A549 treated with DMSO at 1 μM for 4 hours (cell line): ENCODE measurements around the gene UIMC1. TPM values are rescaled to one million over a fixed set of nuclear protein-coding genes. Genes with fewer than 3 reads are reported as not detected.

Source experiments
- total RNA-seq: library from RNA; stranded (reverse); fragments of 200-300 nt; extraction: Qiagen RNA extraction; gene quantifications from 5 replicates; pipeline ENCODE4 v1.2.3, GENCODE V29; 2022; ENCODE audit warnings: low read depth

Gene UIMC1
- total RNA-seq = 41.7 to 46.4 TPM (median 44.3 TPM) in 5 replicates

GRCh38 chr5:177006265-177006972 lies at the start of gene UIMC1:
TSS of gene UIMC1 (minus strand) at chr5:177006779. CDS start at chr5:176982615, 24,164 bp downstream.

DNA sequence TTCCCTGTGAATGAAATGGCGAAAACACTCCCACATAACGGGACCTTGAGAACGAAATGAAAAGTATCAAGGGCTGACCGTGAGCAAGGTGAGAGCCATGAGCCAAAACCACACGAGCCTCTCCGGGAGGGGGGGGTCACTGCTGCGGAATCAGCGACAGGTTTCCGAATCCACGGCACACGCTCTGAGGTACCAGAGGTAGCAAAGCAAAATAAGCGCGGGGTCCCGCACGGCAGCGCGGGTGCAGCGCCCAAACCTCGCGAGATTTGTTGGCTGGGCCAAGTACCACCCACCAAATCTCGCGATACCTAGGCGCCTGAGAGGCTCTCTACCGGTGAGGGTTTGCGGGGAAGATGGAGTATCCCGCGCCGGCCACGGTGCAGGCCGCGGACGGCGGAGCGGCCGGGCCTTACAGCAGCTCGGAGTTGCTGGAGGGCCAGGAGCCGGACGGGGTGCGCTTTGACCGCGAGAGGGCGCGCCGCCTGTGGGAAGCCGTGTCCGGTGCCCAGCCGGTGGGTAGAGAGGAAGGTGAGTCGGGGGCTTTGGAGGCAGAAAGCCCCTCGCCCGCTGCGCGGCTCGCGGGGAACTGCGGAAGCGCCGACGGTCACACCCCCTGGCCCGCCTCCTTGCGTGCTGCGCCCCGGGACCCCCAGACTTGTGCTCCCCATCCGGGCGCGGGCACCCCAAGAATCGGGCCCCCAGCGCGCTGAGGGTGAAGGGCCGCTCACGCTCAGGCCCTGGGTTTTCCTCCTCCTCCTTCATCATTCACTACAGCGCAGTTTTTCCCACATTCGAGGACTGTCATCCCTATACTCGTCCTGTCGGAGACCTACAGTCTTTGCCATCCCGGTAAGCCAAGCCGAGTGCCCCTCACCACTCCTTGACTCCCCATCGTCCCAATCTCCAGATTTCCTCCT lies 16.1 kb upstream of the UIMC1 start, which contains the start of gene ZNF346:
Gene ZNF346, plus strand, starts transcription at position 311 of the 917 bp plus-strand sequence. Its CDS starts 43 bp downstream, at position 354.

DNA sequence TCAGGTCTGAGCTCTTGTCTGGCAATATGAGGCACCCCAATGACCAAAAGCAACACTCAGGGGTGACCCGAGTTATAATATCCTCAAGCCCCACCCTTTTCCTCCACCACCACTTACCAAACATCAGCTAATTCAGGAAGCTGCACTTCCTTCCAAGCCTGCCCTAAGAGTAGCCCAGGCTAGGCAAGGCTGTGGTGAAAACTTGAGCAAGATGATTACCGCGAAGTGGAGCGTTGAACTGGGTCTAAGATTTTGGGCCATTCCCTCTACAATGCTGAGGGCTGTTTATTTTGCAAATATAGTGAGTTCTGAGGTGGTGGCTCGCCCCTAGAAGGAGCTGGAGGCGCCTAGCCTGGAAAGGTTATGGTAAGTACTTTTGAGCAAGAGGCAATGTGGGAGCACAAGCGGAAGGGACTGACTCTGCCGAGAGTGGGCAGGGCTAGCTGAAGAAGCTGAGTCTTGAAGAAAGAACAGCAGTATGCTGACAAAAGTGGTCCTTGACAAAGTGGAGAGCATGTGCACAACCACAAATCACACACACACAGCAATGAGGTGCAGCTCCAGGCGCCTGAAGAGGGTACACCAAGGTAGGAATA lies 107.2 kb downstream of the UIMC1 start, which contains the start of gene HK3:
Gene HK3, minus strand, starts transcription at position 51 of the 596 bp plus-strand sequence. CDS start 3,187 bp downstream, outside the sequence.

Other genes starting within 250 kb of the UIMC1 start
- 0.12 to 0.37 TPM (median 0.27 TPM) in 5 replicates for gene UNC5A, start 196.2 kb downstream of the UIMC1 start, total RNA-seq
- gene HK3, start 107.4 kb downstream of the UIMC1 start, total RNA-seq = not detected in 5 replicates
- gene ZNF346, start 15.9 kb upstream of the UIMC1 start, total RNA-seq = 10.3 to 12.6 TPM (median 11.9 TPM) in 5 replicates
- gene FGFR4, start 80.1 kb upstream of the UIMC1 start, total RNA-seq = 22.0 to 26.5 TPM (median 23.1 TPM) in 5 replicates
- 16.1 to 27.6 TPM (median 23.7 TPM) in 5 replicates for gene NSD1, start 127.0 kb upstream of the UIMC1 start, total RNA-seq